ENCODE results near the gene APC2.

Gene APC2

DNA sequence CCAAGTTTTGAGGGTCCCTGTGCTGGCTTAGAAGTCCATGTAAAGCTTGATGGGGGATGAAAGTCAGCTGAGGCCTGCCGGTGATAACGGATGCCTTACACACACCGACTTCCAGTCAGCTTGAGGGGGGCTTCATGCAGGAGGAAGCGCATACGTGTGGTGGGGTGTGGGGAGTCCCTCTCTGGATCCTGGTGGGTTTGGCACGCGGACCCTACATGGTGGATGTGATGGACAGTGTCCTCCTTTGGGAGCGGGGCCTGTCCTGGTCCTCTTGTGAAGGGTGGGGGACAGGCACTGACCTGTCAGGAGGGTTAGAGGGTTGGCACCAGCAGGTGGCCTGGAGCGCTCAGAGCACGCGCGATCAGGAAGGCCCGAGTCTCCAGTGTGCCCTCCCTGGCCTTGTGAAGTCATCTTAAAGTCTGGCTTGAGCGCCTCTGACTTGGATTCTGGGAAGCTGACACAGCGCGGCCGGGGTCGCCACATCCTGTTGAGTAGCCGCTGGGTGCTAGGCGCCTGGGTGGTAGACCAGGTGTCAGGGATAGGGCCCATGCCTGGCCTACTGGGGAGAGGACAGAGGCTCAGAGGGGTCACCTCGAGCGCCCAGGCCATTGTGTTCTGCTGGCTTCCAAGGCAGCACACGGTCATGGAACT lies 39.7 kb upstream of the APC2 start:
- H3K4me3 ChIP-seq (ENCODE audit: control insufficient read depth, low read depth, low read length) = no peak overlapping the region
- TF ChIP-seq, protein P1, sequence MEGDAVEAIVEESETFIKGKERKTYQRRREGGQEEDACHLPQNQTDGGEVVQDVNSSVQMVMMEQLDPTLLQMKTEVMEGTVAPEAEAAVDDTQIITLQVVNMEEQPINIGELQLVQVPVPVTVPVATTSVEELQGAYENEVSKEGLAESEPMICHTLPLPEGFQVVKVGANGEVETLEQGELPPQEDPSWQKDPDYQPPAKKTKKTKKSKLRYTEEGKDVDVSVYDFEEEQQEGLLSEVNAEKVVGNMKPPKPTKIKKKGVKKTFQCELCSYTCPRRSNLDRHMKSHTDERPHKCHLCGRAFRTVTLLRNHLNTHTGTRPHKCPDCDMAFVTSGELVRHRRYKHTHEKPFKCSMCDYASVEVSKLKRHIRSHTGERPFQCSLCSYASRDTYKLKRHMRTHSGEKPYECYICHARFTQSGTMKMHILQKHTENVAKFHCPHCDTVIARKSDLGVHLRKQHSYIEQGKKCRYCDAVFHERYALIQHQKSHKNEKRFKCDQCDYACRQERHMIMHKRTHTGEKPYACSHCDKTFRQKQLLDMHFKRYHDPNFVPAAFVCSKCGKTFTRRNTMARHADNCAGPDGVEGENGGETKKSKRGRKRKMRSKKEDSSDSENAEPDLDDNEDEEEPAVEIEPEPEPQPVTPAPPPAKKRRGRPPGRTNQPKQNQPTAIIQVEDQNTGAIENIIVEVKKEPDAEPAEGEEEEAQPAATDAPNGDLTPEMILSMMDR (IDR thresholded peaks at IDR 0.05; ENCODE audit: control insufficient read depth, insufficient read depth, low read depth, low read length, missing control alignments) = no peak

DNA sequence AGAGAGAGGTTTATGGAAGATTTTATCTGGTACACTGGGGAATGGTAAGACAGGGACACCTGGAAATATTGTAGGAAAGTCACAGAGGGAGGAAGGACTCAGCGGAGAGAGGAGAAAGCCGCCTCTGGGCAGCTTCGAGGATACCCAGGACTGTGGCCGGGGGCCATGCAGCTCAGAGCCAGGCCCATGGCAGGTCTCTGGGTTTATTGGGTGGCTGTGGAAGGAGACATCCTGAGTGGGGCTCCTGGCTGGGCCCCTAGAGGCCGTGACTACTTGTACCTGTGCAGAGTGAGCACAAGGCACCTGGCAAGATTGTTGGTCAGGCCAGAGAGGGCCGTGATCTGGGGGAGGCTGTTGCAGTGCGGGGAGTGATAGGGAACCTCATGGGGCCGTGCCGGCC lies 39.1 kb upstream of the APC2 start:
- TF ChIP-seq, protein P1 (IDR thresholded peaks at IDR 0.05; ENCODE audit: control insufficient read depth, insufficient read depth, low read depth, low read length, missing control alignments) = no peak
- H3K4me3 ChIP-seq (ENCODE audit: control insufficient read depth, low read depth, low read length) = no peak overlapping the region
- no peak for DNase-seq (ENCODE audit: low read depth)

More for the DNA sequence above, 39.7 kb upstream of the APC2 start:
- DNase-seq (ENCODE audit: low read depth) = no peak

DNA sequence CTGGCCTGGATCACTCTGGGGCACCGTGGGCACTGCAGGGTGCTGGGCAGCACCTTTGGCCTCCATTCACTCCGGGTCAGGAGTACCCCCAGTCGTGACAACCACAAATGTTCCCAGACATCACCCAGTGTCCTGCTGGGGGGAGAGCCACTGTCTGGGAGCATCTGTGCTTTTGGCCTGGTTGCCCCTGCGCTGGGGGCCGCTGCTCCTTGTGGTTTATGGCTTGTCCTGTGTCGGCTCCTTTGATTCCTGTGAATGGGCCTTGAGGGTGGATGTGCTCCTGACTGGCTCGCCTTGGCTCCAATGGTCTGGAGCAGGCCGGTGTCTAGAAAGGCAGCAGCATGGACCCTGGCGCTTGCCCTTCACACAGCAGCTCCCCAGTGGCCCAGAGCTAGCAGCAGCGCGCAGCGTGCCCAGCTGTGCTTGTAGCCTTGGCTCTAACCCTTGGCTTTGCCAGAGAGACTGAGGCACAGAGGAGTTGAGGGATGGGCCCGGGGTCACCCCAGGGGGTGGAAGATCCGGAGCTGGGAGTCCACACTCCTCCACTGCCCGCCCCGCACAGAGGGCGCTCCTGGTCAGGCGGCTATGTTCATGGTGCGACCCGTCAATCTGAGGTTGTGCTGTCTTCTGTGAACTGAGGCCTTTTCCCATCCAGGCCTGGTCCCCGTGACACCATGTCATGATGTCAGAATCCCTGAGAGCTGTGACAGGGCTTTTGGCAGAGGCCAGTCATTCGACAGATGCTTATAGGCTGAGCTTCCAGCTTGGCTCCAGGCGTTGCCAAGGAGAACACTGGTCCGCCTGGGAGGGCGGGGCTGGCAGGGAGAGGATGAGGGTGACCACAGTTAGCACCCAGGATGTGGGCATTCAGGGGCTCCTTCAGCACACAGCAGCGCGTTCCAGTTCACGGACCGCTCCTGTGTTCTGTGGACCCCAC lies 38.4 kb upstream of the APC2 start:
- H3K4me3 ChIP-seq (ENCODE audit: control insufficient read depth, low read depth, low read length) = no peak overlapping the region
- TF ChIP-seq, protein P1 (IDR thresholded peaks at IDR 0.05; ENCODE audit: control insufficient read depth, insufficient read depth, low read depth, low read length, missing control alignments) = no peak
- DNase-seq (ENCODE audit: low read depth) = no peak

DNA sequence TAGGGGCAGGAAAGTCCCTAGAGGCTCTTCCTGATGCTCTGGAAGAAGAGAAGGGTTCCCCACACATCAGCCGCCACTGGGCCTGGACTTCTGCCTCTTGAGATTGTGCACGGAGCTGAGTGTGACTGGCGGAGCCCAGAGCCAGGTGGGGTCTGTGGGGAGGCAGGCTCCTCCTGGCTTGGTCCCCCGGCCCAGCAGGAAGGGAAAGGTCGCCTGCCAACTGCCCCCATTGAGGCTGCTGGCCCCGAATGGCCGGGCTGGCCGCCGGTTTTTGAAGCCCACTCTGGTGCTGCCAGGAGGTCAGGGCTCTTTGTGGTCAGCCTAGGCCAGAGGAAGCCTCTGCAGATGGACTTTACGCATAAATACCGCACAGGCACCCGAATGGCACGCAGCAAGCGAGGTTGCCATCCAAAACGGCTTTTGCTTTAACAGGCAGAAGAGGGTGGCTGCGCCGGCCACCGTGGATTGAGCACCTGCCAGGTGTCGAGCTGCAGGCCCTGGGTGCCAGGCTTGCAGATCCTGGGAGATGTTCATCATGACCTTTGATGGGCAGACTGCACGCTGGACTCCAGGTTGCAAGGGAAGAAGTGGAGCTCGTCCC lies 37.5 kb upstream of the APC2 start:
- TF ChIP-seq, protein P1 (IDR thresholded peaks at IDR 0.05; ENCODE audit: control insufficient read depth, insufficient read depth, low read depth, low read length, missing control alignments) = no peak
- no peak overlapping the region for H3K4me3 ChIP-seq (ENCODE audit: control insufficient read depth, low read depth, low read length)
- no peak for DNase-seq (ENCODE audit: low read depth)

DNA sequence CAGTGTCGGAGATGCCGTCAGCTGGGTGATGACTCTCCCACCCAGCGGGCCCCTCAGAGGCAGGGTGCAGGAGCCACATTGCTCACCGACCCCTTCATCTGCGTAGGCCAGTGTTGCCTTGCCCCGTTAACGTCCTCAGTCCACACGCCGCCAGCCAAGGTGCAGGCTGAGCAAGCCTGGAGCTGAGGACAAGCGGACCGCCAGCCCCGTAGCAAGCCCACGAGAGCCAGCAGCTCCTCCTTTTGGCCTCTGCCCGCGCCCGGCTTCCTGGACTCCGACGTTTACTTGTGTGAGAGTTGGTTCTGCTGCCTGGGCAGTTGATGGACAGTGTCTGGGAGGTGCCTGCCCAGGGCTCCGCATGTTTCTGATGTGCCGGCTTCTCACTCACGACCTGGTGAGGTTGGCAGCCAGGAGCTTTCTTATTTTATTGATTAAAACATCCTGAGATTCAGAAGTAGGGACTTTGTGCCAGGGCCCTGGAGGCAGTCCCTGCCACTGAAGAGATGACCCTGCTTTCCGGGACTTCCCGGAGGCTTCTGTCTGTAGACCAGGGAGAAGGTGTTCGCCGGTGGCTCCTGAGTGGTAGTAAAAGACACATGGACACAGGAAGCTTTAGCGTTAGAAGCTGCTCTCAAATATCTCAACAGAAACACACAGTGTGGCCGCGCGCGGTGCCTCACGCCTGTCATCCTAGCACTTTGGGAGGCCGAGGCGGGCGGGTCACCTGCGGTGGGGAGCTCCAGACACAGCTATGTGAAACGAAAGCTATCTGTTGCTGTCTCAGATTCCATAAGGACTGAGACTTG lies 36.7 kb upstream of the APC2 start:
- no peak overlapping the region for H3K4me3 ChIP-seq (ENCODE audit: control insufficient read depth, low read depth, low read length)
- TF ChIP-seq, protein P1 (IDR thresholded peaks at IDR 0.05; ENCODE audit: control insufficient read depth, insufficient read depth, low read depth, low read length, missing control alignments) = no peak
- no peak for DNase-seq (ENCODE audit: low read depth)
